Skeletal muscle cell (primary cell): Measurements from ENCODE around the gene TTC33.
A peak's percentile ranks its signal among the peaks of the same experiment; 100 is the strongest.
"Not testable (repeated sequence)": the region's sequence is repeated elsewhere in the genome, so short reads cannot be mapped to it uniquely, and the experiment has no call there.

Experiments used
- DNase-seq: peaks from one replicate; pipeline ENCODE4 v3.0.0-alpha.2; 2010; ENCODE audit warnings: low read depth
- H3K4me3 ChIP-seq: 2 replicates; pipeline ENCODE4 v1.5.1; 2011; ENCODE audit warnings: low read depth, mild to moderate bottlenecking, control low read depth, low read length, moderate library complexity

TTC33 gene, protein sequence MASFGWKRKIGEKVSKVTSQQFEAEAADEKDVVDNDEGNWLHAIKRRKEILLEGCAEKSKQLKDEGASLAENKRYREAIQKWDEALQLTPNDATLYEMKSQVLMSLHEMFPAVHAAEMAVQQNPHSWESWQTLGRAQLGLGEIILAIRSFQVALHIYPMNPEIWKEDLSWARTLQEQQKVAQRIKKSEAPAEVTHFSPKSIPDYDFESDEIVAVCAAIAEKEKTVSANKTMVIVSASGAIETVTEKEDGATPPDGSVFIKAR

DNA sequence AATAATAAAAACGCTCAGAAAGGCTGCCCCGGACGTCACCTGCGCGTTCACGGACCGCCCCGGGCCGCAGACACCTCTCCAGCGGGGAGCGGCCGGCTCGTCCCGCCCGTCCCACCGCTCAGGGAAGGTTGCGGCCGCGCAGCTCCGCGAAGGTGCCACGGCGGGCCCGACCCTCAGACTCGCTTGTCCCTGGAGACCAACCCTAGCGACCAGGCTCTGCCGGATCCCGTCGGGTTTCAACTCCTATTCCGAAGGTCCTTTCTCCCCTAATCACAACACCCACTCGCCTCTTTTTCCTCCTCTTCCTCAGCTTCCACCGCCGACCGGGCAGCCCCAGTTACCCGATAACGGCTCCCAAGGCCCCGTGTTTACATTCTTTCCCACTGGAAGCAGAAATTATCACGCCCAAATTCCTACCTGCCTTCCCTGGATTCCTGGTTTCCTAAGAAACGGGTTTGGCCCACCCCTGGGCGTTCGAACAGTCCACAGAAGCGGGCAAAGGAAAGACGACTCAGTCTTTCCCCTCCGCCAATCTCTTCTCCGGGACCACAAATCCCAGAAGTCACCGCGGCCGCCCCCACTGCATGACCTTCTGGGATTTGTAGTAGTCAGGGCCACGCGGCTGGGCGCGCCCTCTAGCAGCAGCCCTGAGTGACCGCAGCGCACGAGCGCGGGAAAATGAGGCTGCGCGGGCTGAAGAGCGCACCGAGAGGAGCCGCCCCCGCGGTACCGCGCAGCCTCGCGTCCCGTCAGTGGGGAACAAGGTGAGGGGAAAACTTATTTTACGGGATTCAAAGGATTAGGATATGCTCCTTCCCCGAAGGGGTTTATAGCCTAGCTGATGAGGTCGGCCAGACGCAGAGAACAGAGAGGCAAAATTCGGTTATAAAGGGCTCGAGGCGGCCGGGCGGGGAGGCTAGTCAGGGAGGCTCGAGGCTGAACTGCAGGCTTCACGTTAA is at the start of gene TTC33:
TSS of gene TTC33 (minus strand) at position 555 of the 959 bp plus-strand sequence. CDS start 8,943 bp downstream, outside the sequence.
- peak; percentile 84 for DNase-seq

DNA sequence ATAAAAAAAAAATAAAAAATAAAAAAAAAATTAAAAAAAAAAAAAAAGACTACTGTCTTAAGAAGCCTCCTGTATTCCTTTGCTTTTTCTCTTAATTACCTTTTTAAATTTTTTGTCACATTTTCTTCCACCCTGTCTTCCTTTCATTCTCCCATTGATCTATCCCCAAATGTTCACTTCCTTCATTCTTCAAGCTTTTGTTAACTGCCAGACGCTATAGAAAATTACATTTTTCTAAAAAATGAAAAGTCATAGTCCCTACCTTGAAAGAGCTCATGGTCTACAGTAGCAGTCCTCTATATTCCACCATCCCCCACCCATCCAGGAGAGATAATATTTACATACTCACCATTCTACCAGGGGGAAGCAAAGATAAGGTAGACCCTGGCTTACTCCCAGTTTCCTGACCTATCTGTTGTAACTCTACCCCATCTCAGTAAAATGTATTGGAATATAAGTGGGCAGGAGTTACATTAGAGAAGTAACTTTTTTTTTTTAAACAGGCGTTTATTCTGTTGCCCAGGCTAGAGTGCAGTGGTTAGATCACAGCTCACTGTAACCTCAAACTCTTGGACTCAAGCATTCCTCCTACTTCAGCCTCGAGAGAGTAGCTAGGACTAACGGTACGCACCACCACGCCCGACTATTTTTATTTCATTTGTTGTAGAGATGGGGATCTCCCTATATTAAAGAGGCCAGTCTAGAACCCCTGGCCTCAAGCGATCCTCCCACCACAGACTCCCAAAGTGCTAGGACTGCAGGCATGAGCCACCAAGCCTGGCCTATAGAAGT is 46.2 kb upstream of the TTC33 start:
- H3K4me3 ChIP-seq: no peak overlapping the region

More for the DNA sequence above, at the start of gene TTC33:
- peak within 1 kb of the TSS; percentile 70 for H3K4me3 ChIP-seq

DNA sequence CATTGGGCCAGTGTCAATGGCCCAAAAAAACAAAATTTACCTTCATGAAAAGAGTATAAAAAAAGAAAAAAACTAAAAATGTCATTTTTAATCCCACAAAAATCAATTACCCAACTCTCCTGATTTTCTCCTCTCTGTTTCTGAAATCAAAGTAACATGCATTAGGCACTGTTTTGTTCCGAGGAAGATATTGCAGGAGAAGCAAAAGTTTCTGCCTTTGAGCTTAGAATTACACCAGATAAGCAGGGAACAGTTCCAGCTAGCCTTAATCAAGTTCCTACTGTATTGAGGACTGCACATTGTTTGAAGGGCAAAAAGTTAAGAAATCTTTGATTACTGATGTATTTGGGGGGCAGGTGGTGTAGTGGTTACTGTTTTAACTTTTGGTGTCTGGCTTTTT is 43.5 kb upstream of the TTC33 start:
- H3K4me3 ChIP-seq: peak overlapping the region; percentile 87
- DNase-seq: no peak

More for the DNA sequence above, 46.2 kb upstream of the TTC33 start:
- no peak for DNase-seq

DNA sequence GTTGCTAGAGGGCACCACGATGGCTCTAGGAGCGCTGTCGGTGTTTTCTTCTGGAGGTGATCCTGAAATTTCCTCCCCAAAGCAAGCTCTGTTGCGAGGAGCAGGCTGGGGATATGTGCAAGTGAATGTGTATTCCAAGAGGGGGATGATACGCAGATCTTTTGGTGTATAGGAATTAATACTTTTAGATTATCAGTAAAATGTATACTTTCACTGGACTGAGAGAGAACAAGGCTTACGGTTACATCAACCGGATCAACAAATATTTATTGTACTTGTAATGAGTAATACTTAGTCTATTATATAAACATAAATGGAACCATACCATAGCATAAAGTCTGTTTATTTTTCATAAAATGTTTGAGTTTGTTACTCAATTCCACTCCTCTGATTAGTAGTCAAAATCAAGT is 43.0 kb upstream of the TTC33 start:
- H3K4me3 ChIP-seq: peak overlapping the region; percentile 87
- no peak for DNase-seq

DNA sequence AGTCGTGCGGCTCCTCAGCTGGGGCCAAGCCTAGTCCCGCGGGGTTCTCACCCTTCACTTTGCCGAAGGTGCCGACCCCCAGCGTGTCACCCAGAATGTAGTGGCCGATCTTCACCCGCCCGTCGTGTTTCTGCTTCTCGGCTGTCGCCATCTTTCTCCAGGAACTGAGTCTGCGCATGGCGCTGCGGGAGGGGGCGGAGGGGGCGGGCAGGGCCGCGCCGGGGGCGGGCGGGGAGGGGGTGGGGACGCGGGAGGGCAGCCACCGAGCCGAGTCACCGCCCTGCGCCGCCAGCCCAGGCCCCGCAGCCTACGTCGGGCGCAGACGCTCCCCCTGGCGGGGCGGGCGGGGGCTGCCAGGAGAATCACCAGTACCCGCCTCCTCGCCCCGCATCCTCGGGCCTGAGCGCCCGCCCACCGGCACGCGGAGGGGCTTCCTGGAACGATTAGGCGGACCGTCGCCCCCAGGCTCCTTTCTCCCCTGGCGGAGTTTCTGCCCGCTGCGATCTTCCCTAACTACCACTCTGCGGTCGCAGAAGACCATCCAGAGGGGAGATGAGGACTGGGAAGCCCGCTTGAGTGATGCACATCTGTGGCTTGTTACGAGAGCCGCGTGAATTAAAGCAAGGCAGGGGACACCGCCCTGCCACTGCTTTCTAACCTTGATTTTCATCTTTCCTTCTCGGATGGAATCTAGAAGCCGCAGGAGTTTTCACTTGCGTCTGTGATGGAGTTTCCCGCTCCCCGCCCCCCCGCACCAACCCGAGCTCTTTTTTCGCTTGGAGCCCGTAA is 42.4 kb upstream of the TTC33 start, which contains the start of gene PRKAA1:
TSS of gene PRKAA1 (minus strand) at position 363 of the 789 bp plus-strand sequence. CDS start at position 178, 185 bp downstream.
- H3K4me3 ChIP-seq: peak within 1 kb of the TSS; percentile 87
- peak; percentile 59 for DNase-seq

DNA sequence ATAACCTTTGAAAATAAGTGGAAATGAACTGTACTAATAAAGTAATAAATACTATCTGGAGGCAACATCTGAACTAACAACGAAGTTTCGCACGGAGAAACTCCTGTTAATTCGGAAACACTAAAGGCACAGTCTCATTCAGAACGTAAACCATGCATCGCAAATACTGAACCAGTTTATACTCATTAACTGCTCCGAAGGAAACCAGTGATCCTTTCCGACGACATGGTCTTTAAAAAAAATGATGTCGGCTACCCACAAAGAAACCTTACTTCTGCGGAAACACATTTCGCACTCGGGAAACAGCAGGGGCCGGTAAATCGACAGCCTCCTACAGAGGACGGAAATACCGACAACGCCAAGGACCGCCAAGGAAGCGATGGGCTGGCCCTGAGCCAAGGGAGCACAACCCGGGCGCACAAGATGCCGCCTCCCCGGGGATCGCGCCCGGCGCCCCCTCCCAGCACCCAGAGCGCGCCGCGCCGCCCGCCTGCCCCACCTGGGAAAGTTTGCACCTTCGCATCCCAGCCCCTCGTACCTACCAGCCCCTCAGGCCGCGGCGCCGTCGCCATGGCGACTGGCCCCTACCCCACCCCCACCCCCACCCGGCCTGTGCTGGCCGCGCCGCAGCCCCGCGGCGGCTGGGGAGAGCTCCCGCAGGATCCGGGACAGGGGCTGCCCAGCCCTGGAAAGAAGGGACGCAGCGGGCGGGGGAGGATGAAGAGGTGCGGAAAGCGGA is 41.7 kb upstream of the TTC33 start:
- H3K4me3 ChIP-seq: peak overlapping the region; percentile 87

DNA sequence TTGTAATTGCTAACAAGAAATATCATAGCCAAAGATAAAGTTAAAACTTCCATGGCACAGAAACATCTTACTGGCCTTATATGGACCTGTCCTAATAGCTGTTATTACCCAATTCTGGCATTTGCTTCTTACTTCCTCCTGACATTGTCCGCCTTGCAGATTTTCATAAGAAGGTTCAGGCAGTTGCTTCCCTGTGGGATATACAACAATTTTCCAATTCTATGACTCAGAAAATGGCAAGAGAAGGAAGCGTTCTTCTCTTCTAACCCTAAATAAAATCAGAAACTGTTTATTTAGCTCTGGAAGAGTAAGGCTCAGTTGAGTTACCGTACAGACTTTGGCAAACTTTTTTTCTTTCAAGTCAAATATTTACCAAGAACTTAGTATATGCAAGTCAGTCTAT is 40.7 kb upstream of the TTC33 start:
- peak; percentile 72 for DNase-seq
- H3K4me3 ChIP-seq: peak overlapping the region; percentile 87

More for the DNA sequence above, 41.7 kb upstream of the TTC33 start:
- no peak for DNase-seq

DNA sequence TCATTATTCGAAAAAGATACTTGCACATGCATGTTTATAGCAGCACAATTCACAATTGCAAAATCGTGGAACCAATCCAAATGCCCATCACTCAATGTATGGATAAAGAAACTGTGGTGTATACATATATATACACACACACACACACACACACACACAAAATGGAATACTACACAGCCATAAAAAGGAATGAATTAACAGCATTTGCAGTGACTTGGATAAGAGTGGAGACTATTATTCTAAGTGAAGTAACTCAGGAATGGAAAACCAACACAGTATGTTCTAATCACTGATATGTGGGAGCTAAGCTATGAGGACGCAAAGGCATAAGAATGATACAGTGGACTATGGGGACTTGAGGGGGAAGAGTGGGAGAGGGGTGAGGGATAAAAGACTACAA is 39.1 kb upstream of the TTC33 start:
- not testable (repeated sequence) for H3K4me3 ChIP-seq, DNase-seq

DNA sequence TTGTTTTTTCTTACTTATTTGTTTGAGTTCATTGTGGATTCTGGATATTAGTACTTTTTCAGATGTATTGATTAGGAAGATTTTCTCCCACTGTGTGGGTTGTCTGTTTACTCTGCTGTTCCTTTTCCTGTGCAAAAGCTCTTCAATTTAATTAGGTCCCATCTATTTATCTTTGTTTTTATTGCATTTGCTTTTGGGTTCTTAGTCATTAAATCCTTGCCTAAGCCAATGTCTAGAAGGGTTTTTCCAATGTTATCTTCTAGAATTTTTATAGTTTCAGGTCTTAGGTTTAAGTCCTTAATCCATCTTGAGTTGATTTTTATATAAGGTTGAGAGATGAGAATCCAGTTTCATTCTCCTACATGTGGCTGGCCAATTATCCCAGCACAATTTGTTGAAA is 38.6 kb upstream of the TTC33 start:
- not testable (repeated sequence) for DNase-seq, H3K4me3 ChIP-seq

DNA sequence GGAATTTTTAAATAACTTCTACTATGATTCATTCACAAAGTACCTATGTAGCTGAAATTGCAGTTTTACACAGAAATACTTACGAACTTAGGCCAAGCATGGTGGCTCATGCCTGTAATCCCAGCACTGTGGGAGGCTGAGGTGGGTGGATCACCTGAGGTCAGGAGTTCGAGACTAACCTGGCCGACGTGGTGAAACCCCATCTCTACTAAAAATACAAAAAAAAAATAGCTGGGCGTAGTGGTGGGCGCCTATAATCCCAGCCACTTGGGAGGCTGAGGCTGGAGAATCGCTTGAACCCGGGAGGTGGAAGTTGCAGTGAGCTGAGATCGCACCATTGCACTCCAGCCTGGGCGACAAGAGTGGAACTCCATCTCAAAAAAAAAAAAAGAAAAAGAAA is 36.9 kb upstream of the TTC33 start:
- not testable (repeated sequence) for DNase-seq, H3K4me3 ChIP-seq

DNA sequence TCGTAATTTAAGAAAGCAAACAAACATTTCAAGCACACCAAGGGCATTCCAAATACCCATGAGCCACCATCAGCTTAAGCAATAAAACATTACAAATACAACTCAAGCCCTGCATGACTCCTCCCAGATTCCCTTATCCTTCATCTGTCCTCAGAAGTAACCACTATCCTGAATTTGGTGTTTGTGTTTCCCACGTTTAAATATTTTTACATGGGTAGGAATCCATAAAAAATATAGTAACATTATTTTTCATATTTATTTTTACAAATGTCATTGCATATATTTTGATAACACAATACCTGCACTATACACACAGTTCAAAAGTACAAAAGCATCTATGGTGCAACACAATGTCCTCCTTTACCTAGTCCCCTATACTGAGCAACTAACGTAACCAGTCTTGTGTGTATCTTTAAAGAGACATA is 36.0 kb upstream of the TTC33 start:
- DNase-seq: no peak
- no peak overlapping the region for H3K4me3 ChIP-seq

DNA sequence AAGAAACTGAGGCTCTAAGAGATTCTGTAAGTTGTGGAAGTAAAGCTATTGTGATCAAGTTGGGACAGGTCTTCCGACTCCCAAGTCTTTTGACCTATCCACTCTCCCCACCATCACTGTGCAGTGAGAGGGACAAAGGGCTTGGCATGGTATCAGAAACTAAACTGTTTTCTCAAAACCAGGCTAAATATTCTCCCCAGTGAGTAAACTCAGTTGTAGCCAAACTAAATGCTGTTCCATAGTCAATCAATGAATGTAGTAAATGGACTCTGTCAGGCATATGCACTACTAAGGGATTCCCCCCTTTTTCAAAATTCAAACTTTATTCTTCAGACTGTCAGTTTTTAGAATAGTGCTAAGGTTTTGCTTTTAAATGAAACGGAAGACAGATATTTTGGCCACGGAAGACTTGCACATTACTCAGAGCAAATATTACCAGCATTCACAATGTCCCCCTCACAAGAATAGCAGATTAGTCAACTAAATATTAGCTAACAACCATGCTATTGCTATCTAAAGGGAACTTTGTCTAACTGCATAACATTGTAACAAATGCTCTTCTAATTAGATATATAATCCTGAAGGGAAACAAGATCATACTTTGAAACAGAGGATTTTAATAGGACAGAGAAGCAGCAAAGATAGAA is 35.3 kb upstream of the TTC33 start:
- DNase-seq: no peak
- no peak overlapping the region for H3K4me3 ChIP-seq

DNA sequence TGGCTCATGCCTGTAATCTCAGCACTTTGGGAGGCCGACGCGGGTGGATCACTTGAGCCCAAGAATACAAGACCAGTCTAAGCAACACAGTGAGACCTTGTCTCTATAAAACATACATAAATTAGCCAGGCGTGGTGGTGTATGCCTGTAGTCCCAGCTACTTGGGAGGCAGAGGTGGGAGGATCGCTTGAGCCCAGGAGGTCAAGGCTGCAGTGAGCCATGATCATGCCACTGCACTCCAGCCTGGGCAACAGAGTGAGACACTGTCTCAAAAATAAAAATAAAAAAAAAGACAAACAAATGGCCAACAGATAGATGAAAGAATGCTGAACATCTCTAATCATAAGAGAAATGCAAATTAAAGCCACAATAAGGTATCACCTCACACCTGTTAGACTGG is 33.2 kb upstream of the TTC33 start:
- DNase-seq: not testable (repeated sequence)

DNA sequence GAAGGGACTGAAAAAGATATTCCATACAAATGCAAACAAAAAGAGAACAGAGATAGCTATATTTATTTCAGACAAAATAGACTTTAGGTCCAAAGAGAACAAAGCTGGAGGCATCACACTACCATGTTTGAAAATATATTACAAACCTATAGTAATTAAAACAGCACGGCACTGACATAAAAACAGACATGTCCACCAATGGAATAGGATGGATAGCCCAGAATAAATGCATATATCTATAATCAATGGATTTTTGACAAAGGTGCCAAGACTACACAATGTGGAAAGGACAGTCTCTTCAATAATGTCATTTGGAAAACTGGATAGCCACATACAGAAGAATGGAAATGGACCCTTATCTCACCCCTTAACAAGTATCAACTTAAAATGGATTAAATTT is 32.2 kb upstream of the TTC33 start:
- no peak overlapping the region for H3K4me3 ChIP-seq
- DNase-seq: no peak

More for the DNA sequence above, 33.2 kb upstream of the TTC33 start:
- H3K4me3 ChIP-seq: not testable (repeated sequence)

DNA sequence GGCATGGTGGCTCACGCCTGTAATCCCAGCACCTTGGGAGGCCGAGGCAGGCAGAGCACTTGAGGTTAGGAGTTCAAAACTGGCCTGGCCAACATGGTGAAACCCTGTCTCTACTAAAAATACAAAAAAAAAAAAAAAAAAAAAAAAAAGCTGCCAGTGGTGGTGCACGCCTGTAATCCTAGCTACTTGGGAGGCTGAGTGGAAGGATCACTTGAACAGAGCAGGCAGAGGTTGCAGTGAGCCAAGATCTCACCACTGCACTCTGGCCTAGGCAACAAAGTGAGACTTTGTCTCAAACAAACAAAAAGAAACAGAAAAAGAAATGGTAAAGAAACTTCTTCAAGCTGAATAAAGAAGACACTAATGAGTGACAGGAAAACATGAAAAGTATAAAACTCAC is 30.9 kb upstream of the TTC33 start:
- H3K4me3 ChIP-seq, DNase-seq: not testable (repeated sequence)

DNA sequence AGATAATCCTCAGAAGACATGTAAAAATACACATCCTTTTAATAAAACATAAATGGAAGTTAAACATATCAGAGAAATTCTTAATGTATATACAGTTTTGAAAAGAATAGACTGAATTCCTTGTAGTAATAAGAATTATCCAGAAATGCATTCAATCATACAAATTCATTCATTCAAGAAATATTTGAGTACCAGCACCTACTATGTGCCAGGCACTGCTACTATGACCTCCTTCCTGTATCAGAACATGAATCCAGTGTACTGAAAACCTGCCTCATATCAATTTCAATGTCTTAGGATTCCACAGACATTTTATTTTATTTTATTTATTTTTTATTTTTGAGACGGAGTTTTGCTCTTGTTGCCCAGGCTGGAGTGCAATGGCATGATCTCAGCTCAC is 29.2 kb upstream of the TTC33 start:
- no peak for DNase-seq
- H3K4me3 ChIP-seq: no peak overlapping the region

DNA sequence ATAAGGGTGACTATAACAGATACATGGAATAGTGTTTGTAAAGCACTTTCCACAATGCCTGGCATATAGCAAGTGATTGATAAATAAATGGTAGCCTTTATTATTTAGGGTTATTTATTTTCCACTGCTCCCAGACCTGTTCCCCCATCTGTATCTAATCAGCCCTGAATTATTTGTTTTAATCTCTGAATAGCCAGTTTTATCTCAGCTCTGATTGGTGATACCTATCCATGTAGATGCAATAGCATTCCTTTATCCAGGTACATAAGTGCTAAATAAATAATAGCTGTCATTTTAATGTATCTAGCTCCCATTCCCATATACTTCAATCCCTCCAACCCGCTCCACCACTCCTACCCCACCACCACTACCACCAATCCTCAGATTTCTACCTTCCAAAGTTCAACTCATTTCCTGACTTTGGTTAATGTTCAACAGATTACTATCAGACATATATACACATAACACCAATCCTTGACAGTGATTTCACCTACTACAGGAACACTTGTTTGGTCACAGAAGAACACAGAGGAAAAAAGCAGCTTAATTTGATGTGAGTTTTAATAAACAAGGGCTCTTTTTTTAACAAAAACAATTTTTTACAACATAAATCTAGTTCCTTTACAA is 28.4 kb upstream of the TTC33 start:
- no peak for DNase-seq

More for the DNA sequence above, 28.4 kb upstream of the TTC33 start:
- no peak overlapping the region for H3K4me3 ChIP-seq
